Measurements from ENCODE around the gene CHPF. TPM values are rescaled to one million over a fixed set of nuclear protein-coding genes. Genes with fewer than 3 reads are reported as not detected.

CHPF gene
- total and polyA plus RNA-seq, 10 of the 15 experiments (the other 5 are each of a cell fraction or from before 2014, with no cell fraction given), result 0.09 to 17.4 (median 8.3) TPM; not detected in 1

DNA sequence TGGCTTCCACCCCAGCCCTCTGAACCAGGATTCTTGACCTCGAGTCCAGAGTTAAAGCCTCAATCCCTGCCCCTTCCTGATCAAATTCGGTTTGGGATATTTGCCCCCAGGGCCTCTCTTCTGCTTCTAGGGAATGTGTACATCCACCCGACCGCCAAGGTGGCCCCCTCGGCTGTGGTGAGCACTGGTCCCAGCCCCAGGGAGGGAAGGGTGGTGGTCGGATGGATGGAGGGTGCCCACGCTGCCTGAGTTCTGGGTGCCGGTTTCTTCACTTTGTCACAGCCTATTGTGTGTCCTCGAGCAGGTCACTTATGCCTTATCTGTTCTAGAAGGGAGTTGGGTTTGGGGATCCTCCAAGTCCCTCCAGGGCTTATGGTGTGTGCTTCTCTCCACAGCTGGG lies 38.0 kb downstream of the CHPF start:
- intact Hi-C loops (cut with micrococcal nuclease; ENCODE audit: unreplicated experiment), result no loop called here
- no peaks in the 10 kb centered on the region for H4K20me1 ChIP-seq (ENCODE audit: control insufficient read depth, insufficient read depth)
- no peaks in the 10 kb centered on the region for H3K9me3 ChIP-seq (replicated peaks; ENCODE audit: control insufficient read depth, insufficient read depth, low read length)
- no peak overlapping the region for H3K9ac ChIP-seq (ENCODE audit: control insufficient read depth, insufficient read depth, low read length)
- H3K4me1 ChIP-seq (ENCODE audit: control insufficient read depth, insufficient read depth, low read length), result no peaks in the 10 kb centered on the region
- H3K4me2 ChIP-seq (ENCODE audit: control insufficient read depth, insufficient read depth), result no peak overlapping the region
- H3K4me3 ChIP-seq, result no peak overlapping the region
- H3K79me2 ChIP-seq (ENCODE audit: control insufficient read depth, insufficient read depth, low read length), result no peaks in the 10 kb centered on the region; the same call in 1 of the 2 replicates
- no peak overlapping the region for H3K27ac ChIP-seq (ENCODE audit: control insufficient read depth, insufficient read depth)
- peaks cover 1 to 2% of the 10 kb centered on the region in 2 experiments; a peak in 3 of 4 replicates for H3K27me3 ChIP-seq (replicated peaks in 1 of 2; ENCODE audit: control insufficient read depth in 2 of 2, insufficient read depth in 2 of 2, low read length in 1 of 2)
- ChIA-PET CTCF (no interaction called here), SMC1A (ENCODE audit: uncharacterized antibody, unreplicated experiment) (no interaction called here), POLR2A (no interaction called here), RAD21 (ENCODE audit: unreplicated experiment) (no interaction called here)
- 84% methylated on average over 9 of the region's 9 CpGs for WGBS (ENCODE audit: insufficient coverage, insufficient replicate concordance, low lambda C conversion rate, missing lambda C conversion rate)
- no peak for TF ChIP-seq NFIC (IDR thresholded peaks at IDR 0.05; ENCODE audit: low read depth, low read length)
- no peak for TF ChIP-seq REST (IDR thresholded peaks at IDR 0.05; ENCODE audit: low read depth, low read length)
- no peak for TF ChIP-seq NFXL1 (IDR thresholded peaks at IDR 0.05; ENCODE audit: borderline replicate concordance)
- no peak for TF ChIP-seq RAD51 (IDR thresholded peaks at IDR 0.05)
- TF ChIP-seq SUPT20H (IDR thresholded peaks at IDR 0.05; ENCODE audit: borderline replicate concordance, control insufficient read depth, low read depth, low read length), result no peak
- no peak for TF ChIP-seq SPI1 (IDR thresholded peaks at IDR 0.05; ENCODE audit: borderline replicate concordance, insufficient read depth, low read depth, low read length)
- TF ChIP-seq, protein P1, sequence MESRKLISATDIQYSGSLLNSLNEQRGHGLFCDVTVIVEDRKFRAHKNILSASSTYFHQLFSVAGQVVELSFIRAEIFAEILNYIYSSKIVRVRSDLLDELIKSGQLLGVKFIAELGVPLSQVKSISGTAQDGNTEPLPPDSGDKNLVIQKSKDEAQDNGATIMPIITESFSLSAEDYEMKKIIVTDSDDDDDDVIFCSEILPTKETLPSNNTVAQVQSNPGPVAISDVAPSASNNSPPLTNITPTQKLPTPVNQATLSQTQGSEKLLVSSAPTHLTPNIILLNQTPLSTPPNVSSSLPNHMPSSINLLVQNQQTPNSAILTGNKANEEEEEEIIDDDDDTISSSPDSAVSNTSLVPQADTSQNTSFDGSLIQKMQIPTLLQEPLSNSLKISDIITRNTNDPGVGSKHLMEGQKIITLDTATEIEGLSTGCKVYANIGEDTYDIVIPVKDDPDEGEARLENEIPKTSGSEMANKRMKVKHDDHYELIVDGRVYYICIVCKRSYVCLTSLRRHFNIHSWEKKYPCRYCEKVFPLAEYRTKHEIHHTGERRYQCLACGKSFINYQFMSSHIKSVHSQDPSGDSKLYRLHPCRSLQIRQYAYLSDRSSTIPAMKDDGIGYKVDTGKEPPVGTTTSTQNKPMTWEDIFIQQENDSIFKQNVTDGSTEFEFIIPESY (IDR thresholded peaks at IDR 0.05), result no peak
- TF ChIP-seq ELK1 (IDR thresholded peaks at IDR 0.05; ENCODE audit: low read depth, low read length), result no peak
- no peak for TF ChIP-seq EP300 (IDR thresholded peaks at IDR 0.05; ENCODE audit: borderline replicate concordance in 1 of 2, control insufficient read depth in 1 of 2, low read depth in 2 of 2, low read length in 2 of 2)
- no peak for TF ChIP-seq EED (IDR thresholded peaks at IDR 0.05; ENCODE audit: low read depth)
- no peak overlapping the region for H2AFZ ChIP-seq (ENCODE audit: control insufficient read depth, low read depth, low read length)
- BruUV-seq (replicated peaks), result no TSS peak
- FAIRE-seq (no peak), ATAC-seq (no peak), DNase-seq (ENCODE audit: low read depth, low spot score) (no peak)
- in situ Hi-C loops (cut with MboI), result no loop called here
- peaks cover 0 to 7% of the 10 kb centered on the region in 2 experiments; a peak in 2 of 4 replicates for H3K36me3 ChIP-seq (ENCODE audit: control insufficient read depth in 2 of 2, insufficient read depth in 2 of 2, low read length in 1 of 2)

All from GM12878 (cell line).